ENCODE data around the gene GPD1. TPM values are rescaled to one million over a fixed set of nuclear protein-coding genes. Genes with fewer than 3 reads are reported as not detected.
A peak's percentile ranks its signal among the peaks of the same experiment; 100 is the strongest.

The GPD1 gene
- total and polyA plus RNA-seq, 9 of the 15 experiments (the other 6 are each of a cell fraction or from before 2014, with no cell fraction given), result 0.13 to 1.00 (median 0.55) TPM

- TF ChIP-seq SP1 (CRISPR knock-in tag; IDR thresholded peaks at IDR 0.05), result no peak
- TF ChIP-seq PTRF (tag; IDR thresholded peaks at IDR 0.05), result no peak
- no peak for TF ChIP-seq FOXJ3 (CRISPR knock-in tag; IDR thresholded peaks at IDR 0.05)
- no peak for TF ChIP-seq CHD1 (IDR thresholded peaks at IDR 0.05; ENCODE audit: low read length)
- no peak for TF ChIP-seq ZNF253 (CRISPR knock-in tag; conservative IDR thresholded peaks at IDR 0.05)
- TF ChIP-seq ZFP30 (CRISPR knock-in tag; IDR thresholded peaks at IDR 0.05; ENCODE audit: borderline replicate concordance), result no peak
- no peak for TF ChIP-seq ZNF717 (CRISPR knock-in tag; IDR thresholded peaks at IDR 0.05)
- TF ChIP-seq KAT2B (IDR thresholded peaks at IDR 0.05; ENCODE audit: low read depth, low read length), result no peak
- TF ChIP-seq ZKSCAN8 (CRISPR knock-in tag; IDR thresholded peaks at IDR 0.05), result no peak
- no peak for TF ChIP-seq KDM5B (IDR thresholded peaks at IDR 0.05; ENCODE audit: insufficient replicate concordance, low read depth, low read length)
- TF ChIP-seq SAP30 (IDR thresholded peaks at IDR 0.05; ENCODE audit: borderline replicate concordance, insufficient read depth, low read depth, low read length, poor library complexity, severe bottlenecking), result no peak
- TF ChIP-seq ZNF280A (IDR thresholded peaks at IDR 0.05; ENCODE audit: low read depth, partially characterized antibody), result no peak
- no peak for TF ChIP-seq ZBTB5 (IDR thresholded peaks at IDR 0.05)
- TF ChIP-seq PPARD (CRISPR knock-in tag; IDR thresholded peaks at IDR 0.05), result no peak
- no peak for TF ChIP-seq HDAC3 (IDR thresholded peaks at IDR 0.05; ENCODE audit: borderline replicate concordance, partially characterized antibody)
- TF ChIP-seq PBX2 (CRISPR knock-in tag; IDR thresholded peaks at IDR 0.05; ENCODE audit: low read depth), result no peak
- TF ChIP-seq PBX2 (tag; conservative IDR thresholded peaks at IDR 0.05; ENCODE audit: low read depth), result no peak
- peak in 1 of 2 experiments; percentile 98; a peak in 2 of 4 replicates for TF ChIP-seq ZNF639 (CRISPR knock-in tag; conservative IDR thresholded peaks at IDR 0.05 in 1 of 2, IDR thresholded peaks at IDR 0.05 in 1 of 2)
These were observed 18.8 kb upstream of the GPD1 start, which contains the start of gene SMARCD1 (continued) for GRCh38 chr12:50084775-50085614.
